Measurements from ENCODE around the gene RIPOR2. TPM values are rescaled to one million over a fixed set of nuclear protein-coding genes. Genes with fewer than 3 reads are reported as not detected.

RIPOR2 gene
- total and polyA plus RNA-seq, 2 donors (not counting 3 experiments of a cell fraction or from before 2014, with no cell fraction given): 0.10 TPM; not detected in 1

GRCh38 chr6:24922814-24923213 is 12.9 kb downstream of the RIPOR2 start:
- Histone ChIP-seq H3K9me3 (replicated peaks; ENCODE audit: control insufficient read depth, insufficient read depth, low read length) (no peaks in the 10 kb centered on the region), H3K4me2 (ENCODE audit: insufficient read depth, low read length) (no peak overlapping the region), H4K20me1 (replicated peaks; ENCODE audit: control insufficient read depth, extremely low read depth, insufficient read depth, low read length) (no peaks in the 10 kb centered on the region), H3K79me2 (ENCODE audit: control insufficient read depth, insufficient read depth, low read length) (no peaks in the 10 kb centered on the region), H3K4me1 (ENCODE audit: control insufficient read depth, extremely low read depth, insufficient read depth, low read length) (no peaks in the 10 kb centered on the region), H3K27me3 (ENCODE audit: control insufficient read depth in 2 of 2, insufficient read depth in 2 of 2, low read length in 2 of 2) (peaks cover 0 to 2% of the 10 kb centered on the region in 2 experiments), H2AFZ (ENCODE audit: low read depth, low read length) (no peak overlapping the region), H3K27ac (ENCODE audit: insufficient read depth, low read depth, low read length) (no peak overlapping the region), H3K4me3 (replicated peaks in 1 of 3; ENCODE audit: insufficient read depth in 1 of 3, low read depth in 1 of 3, low read length in 3 of 3) (no peak overlapping the region), H3K9me1 (replicated peaks; ENCODE audit: control insufficient read depth, extremely low read depth, insufficient read depth, low read length) (no peaks in the 10 kb centered on the region), H3K9ac (replicated peaks; ENCODE audit: extremely low read depth, insufficient read depth, low read length) (no peak overlapping the region), H3K36me3 (ENCODE audit: control insufficient read depth in 2 of 2, extremely low read depth in 1 of 2, insufficient read depth in 2 of 2, low read length in 2 of 2) (no peaks in the 10 kb centered on the region)
- ChIA-PET CTCF (no interaction called here), POLR2A (no interaction called here)
- DNase-seq (ENCODE audit: low read depth, low spot score): no peak
- dilution Hi-C loops (cut with MboI; ENCODE audit: extremely low pct_ligation_motif_present, low sequenced_read_pairs): no loop called here
- TF ChIP-seq CTCF (IDR thresholded peaks at IDR 0.05; ENCODE audit: extremely low read depth in 1 of 2, insufficient read depth in 1 of 2, low read depth in 1 of 2, low read length in 2 of 2) (no peak), MYC (IDR thresholded peaks at IDR 0.05; ENCODE audit: low read depth, low read length) (no peak), MAX (IDR thresholded peaks at IDR 0.05; ENCODE audit: insufficient read depth, insufficient read length) (no peak), FOS (IDR thresholded peaks at IDR 0.05; ENCODE audit: borderline replicate concordance, insufficient read depth, low read length) (no peak), EZH2 (IDR thresholded peaks at IDR 0.05; ENCODE audit: borderline replicate concordance, low read depth, low read length, severe bottlenecking) (no peak), GATA2 (IDR thresholded peaks at IDR 0.05; ENCODE audit: insufficient read depth, insufficient read length, low read depth, low read length) (no peak), JUN (IDR thresholded peaks at IDR 0.05; ENCODE audit: borderline replicate concordance, insufficient read depth, insufficient read length, low read depth) (no peak), POLR2AphosphoS5 (IDR thresholded peaks at IDR 0.05; ENCODE audit: insufficient read depth, low read depth, low read length) (no peak), POLR2A (IDR thresholded peaks at IDR 0.05; ENCODE audit: low read depth, low read length) (no peak)
- no peak for FAIRE-seq
- intact Hi-C loops (cut with micrococcal nuclease): no loop called here
- no TSS peak for BruUV-seq (replicated peaks)

All from endothelial cell of umbilical vein (primary cell).